ENCODE data around the gene TRIM71.
"Not testable (repeated sequence)": the region's sequence is repeated elsewhere in the genome, so short reads cannot be mapped to it uniquely, and the experiment has no call there.

DNA sequence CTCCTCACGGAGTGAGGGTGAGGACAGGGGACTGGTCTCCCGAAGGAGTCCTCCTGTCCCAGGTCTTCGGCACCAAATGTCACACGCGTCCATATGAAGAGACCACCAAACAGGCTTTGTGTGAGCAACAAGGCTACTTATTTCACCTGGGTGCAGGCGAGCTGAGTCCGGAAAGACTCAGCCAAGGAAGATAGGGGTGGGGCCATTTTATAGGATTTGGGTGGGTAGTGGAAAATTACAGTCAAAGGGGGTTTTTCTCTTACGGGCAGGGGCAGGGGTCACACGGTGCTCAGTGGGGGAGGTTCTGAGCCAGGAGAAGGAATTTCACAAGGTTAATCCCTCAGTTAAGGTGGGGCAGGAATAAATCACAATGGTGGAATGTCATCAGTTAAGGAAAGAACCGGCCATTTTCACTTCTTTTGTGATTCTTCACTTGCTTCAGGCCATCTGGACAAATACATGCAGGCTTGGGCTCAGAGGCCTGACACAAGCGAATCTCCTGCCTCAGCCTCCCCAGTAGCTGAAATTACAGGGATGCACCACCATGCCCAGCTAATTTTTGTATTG, 21.3 kb upstream of the TRIM71 start:
- TF ChIP-seq, protein P1, sequence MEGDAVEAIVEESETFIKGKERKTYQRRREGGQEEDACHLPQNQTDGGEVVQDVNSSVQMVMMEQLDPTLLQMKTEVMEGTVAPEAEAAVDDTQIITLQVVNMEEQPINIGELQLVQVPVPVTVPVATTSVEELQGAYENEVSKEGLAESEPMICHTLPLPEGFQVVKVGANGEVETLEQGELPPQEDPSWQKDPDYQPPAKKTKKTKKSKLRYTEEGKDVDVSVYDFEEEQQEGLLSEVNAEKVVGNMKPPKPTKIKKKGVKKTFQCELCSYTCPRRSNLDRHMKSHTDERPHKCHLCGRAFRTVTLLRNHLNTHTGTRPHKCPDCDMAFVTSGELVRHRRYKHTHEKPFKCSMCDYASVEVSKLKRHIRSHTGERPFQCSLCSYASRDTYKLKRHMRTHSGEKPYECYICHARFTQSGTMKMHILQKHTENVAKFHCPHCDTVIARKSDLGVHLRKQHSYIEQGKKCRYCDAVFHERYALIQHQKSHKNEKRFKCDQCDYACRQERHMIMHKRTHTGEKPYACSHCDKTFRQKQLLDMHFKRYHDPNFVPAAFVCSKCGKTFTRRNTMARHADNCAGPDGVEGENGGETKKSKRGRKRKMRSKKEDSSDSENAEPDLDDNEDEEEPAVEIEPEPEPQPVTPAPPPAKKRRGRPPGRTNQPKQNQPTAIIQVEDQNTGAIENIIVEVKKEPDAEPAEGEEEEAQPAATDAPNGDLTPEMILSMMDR (IDR thresholded peaks at IDR 0.05; ENCODE audit: insufficient read depth, low read length, poor library complexity, severe bottlenecking) = not testable (repeated sequence)
- TF ChIP-seq EZH2phosphoT487 (conservative IDR thresholded peaks at IDR 0.05; ENCODE audit: low read length) = not testable (repeated sequence)
